ENCODE data around the gene RASA4.
"Not testable (repeated sequence)": the region's sequence is repeated elsewhere in the genome, so short reads cannot be mapped to it uniquely, and the experiment has no call there.

Gene RASA4

GRCh38 chr7:102542771-102543170 lies 73.8 kb downstream of the RASA4 start:
- not testable (repeated sequence) for DNase-seq

GRCh38 chr7:102542083-102542482 lies 74.5 kb downstream of the RASA4 start:
- DNase-seq: not testable (repeated sequence)

GRCh38 chr7:102540604-102541003 lies 76.0 kb downstream of the RASA4 start:
- DNase-seq: not testable (repeated sequence)

- DNase-seq: not testable (repeated sequence)
Measured at GRCh38 chr7:102535062-102535615, 81.4 kb downstream of the RASA4 start.

- not testable (repeated sequence) for DNase-seq
Measured at GRCh38 chr7:102532127-102532526, 84.4 kb downstream of the RASA4 start.

GRCh38 chr7:102531583-102531982 lies 85.0 kb downstream of the RASA4 start:
- not testable (repeated sequence) for DNase-seq

- DNase-seq: not testable (repeated sequence)
Measured at GRCh38 chr7:102527822-102528793, 88.4 kb downstream of the RASA4 start.

- DNase-seq: not testable (repeated sequence)
Measured at GRCh38 chr7:102527182-102527581, 89.4 kb downstream of the RASA4 start.

- not testable (repeated sequence) for DNase-seq
Measured at GRCh38 chr7:102524803-102525202, 91.8 kb downstream of the RASA4 start.

Data from CD4-positive, alpha-beta T cell treated with Interferon alpha-2 for 1 hour (primary cell).